WTC11 (cell line): ENCODE data around the gene STK39. TPM values are rescaled to one million over a fixed set of nuclear protein-coding genes. Genes with fewer than 3 reads are reported as not detected.

Source experiments
- ATAC-seq: fragments of 200-7000 bp; cut with Tn5 transposase; 2 replicates; pipeline ENCODE4 v1.10.0; 2021; ENCODE audit warnings: mild to moderate bottlenecking, moderate library complexity
- CTCF ChIA-PET: fragments of 300-600 bp; sonication (Branson Sonifier 250); formaldehyde crosslinking; loops from one replicate; lab custom pipeline; 2021; ENCODE audit warnings: antibody characterized with exemption; lab: Charles Lee
- POLR2A ChIA-PET: fragments of 350-600 bp; sonication (Branson Sonifier 250); formaldehyde crosslinking; loops from one replicate; lab custom pipeline; 2021; ENCODE audit warnings: antibody characterized with exemption; lab: Charles Lee
- DNase-seq: peaks from one replicate; pipeline ENCODE4 v3.0.0; 2021; ENCODE audit warnings: low spot score
- H3K27ac Mint-ChIP-seq: 2 replicates; pipeline ENCODE4 v1.8.0; 2021; ENCODE audit warnings: mixed read lengths
- H3K27me3 Mint-ChIP-seq: 2 replicates; pipeline ENCODE4 v1.8.0; 2021; ENCODE audit warnings: low read depth, mild to moderate bottlenecking, moderate library complexity, mixed read lengths
- H3K36me3 Mint-ChIP-seq: 2 replicates; pipeline ENCODE4 v1.8.0; 2021; ENCODE audit warnings: mixed read lengths
- H3K4me1 Mint-ChIP-seq: 2 replicates; pipeline ENCODE4 v1.8.0; 2022; ENCODE audit warnings: mixed read lengths
- H3K4me3 Mint-ChIP-seq: 2 replicates; pipeline ENCODE4 v1.8.0; 2021; ENCODE audit warnings: mild to moderate bottlenecking, moderate library complexity, mixed read lengths
- H3K9me3 Mint-ChIP-seq: 2 replicates; pipeline ENCODE4 v1.8.0; 2021; ENCODE audit warnings: mixed read lengths
- CBFB ChIP-seq: sonication (generic); formaldehyde crosslinking; IDR thresholded peaks from 2 replicates; pipeline ENCODE4 v1.8.1; 2022; ENCODE audit warnings: mild to moderate bottlenecking, low read depth, missing genetic modification reagents
- ELF4 ChIP-seq: sonication (generic); formaldehyde crosslinking; IDR thresholded peaks from 2 replicates; pipeline ENCODE4 v1.8.1; 2022; ENCODE audit warnings: low read depth, mild to moderate bottlenecking, moderate library complexity, missing genetic modification reagents
- EMX1 ChIP-seq: fragments of 250-450 bp; sonication (Bioruptor Pico); IDR thresholded peaks from 2 replicates; pipeline ENCODE4 v1.8.0; 2021; ENCODE audit warnings: mild to moderate bottlenecking
- ETV6 ChIP-seq: sonication (generic); formaldehyde crosslinking; IDR thresholded peaks from 2 replicates; pipeline ENCODE4 v1.8.1; 2022; ENCODE audit warnings: mild to moderate bottlenecking, missing genetic modification reagents
- FOXK1 ChIP-seq: sonication (generic); formaldehyde crosslinking; IDR thresholded peaks from 2 replicates; pipeline ENCODE4 v1.8.0; 2022; ENCODE audit warnings: mild to moderate bottlenecking, moderate library complexity, missing genetic modification reagents
- FOXP4 ChIP-seq: sonication (generic); formaldehyde crosslinking; IDR thresholded peaks from 2 replicates; pipeline ENCODE4 v1.8.0; 2022; ENCODE audit warnings: mild to moderate bottlenecking, missing genetic modification reagents
- KAT7 ChIP-seq: sonication (generic); formaldehyde crosslinking; IDR thresholded peaks from 2 replicates; pipeline ENCODE4 v1.8.1; 2023; ENCODE audit warnings: missing genetic modification reagents, mild to moderate bottlenecking, borderline replicate concordance
- MLX ChIP-seq: sonication (generic); formaldehyde crosslinking; IDR thresholded peaks from 2 replicates; pipeline ENCODE4 v1.8.1; 2023; ENCODE audit warnings: mild to moderate bottlenecking, missing genetic modification reagents, moderate library complexity
- NFATC4 ChIP-seq: fragments of 250-450 bp; sonication (Bioruptor Pico); IDR thresholded peaks from 2 replicates; pipeline ENCODE4 v1.9.0; 2021; ENCODE audit warnings: mild to moderate bottlenecking
- NR1H2 ChIP-seq: sonication (generic); formaldehyde crosslinking; IDR thresholded peaks from 2 replicates; pipeline ENCODE4 v1.9.0; 2021; ENCODE audit warnings: mild to moderate bottlenecking, moderate library complexity, missing genetic modification reagents
- OVOL2 ChIP-seq: fragments of 250-450 bp; sonication (Bioruptor Pico); IDR thresholded peaks from 2 replicates; pipeline ENCODE4 v1.9.0; 2021; ENCODE audit warnings: mild to moderate bottlenecking, borderline replicate concordance
- RELA ChIP-seq: sonication (generic); formaldehyde crosslinking; IDR thresholded peaks from 2 replicates; pipeline ENCODE4 v1.8.1; 2022; ENCODE audit warnings: missing genetic modification reagents, mild to moderate bottlenecking, borderline replicate concordance
- RORB ChIP-seq: fragments of 250-450 bp; sonication (Bioruptor Pico); IDR thresholded peaks from 2 replicates; pipeline ENCODE4 v1.9.0; 2021; ENCODE audit warnings: mild to moderate bottlenecking
- SMAD3 ChIP-seq: sonication (generic); formaldehyde crosslinking; IDR thresholded peaks from 2 replicates; pipeline ENCODE4 v1.8.0; 2022; ENCODE audit warnings: missing genetic modification reagents, mild to moderate bottlenecking, borderline replicate concordance
- STAT6 ChIP-seq: sonication (generic); formaldehyde crosslinking; conservative IDR thresholded peaks from 2 replicates; pipeline ENCODE4 v1.8.1; 2023; ENCODE audit warnings: mild to moderate bottlenecking, low read depth, missing genetic modification reagents, moderate library complexity
- USF2 ChIP-seq: sonication (generic); formaldehyde crosslinking; IDR thresholded peaks from 2 replicates; pipeline ENCODE4 v1.8.1; 2023; ENCODE audit warnings: mild to moderate bottlenecking, missing genetic modification reagents, moderate library complexity
- ZBTB21 ChIP-seq: sonication (generic); formaldehyde crosslinking; IDR thresholded peaks from 2 replicates; pipeline ENCODE4 v1.8.1; 2023; ENCODE audit warnings: mild to moderate bottlenecking, missing genetic modification reagents, borderline replicate concordance
- ZNF219 ChIP-seq: sonication (generic); formaldehyde crosslinking; IDR thresholded peaks from 2 replicates; pipeline ENCODE4 v1.8.0; 2023; ENCODE audit warnings: missing genetic modification reagents, mild to moderate bottlenecking, borderline replicate concordance
- ZNF281 ChIP-seq: sonication (generic); formaldehyde crosslinking; IDR thresholded peaks from 2 replicates; pipeline ENCODE4 v1.8.0; 2023; ENCODE audit warnings: mild to moderate bottlenecking, missing genetic modification reagents
- ZNF671 ChIP-seq: fragments of 250-450 bp; sonication (Bioruptor Pico); IDR thresholded peaks from 2 replicates; pipeline ENCODE4 v1.8.0; 2021; ENCODE audit warnings: mild to moderate bottlenecking
- ZSCAN18 ChIP-seq: fragments of 250-450 bp; sonication (Bioruptor Pico); IDR thresholded peaks from 2 replicates; pipeline ENCODE4 v2.1.2; 2022; ENCODE audit warnings: mild to moderate bottlenecking, moderate library complexity
- total RNA-seq: library from RNA; stranded (reverse); gene quantifications from 3 replicates; pipeline ENCODE4 v1.2.3, GENCODE V29; 2021

Gene STK39
- total RNA-seq, 1 experiment from 2014 or later, result 20.5 TPM

- no peak for TF ChIP-seq ZSCAN18 (CRISPR knock-in tag)
- TF ChIP-seq ZNF219 (CRISPR knock-in tag), result no peak
- TF ChIP-seq, all 79 proteins: peak for 0
Observed at GRCh38 chr2:168134485-168134884, 112.9 kb downstream of the STK39 start (continued).

GRCh38 chr2:168132389-168132788 is 115.0 kb downstream of the STK39 start:
- TF ChIP-seq RORB (CRISPR knock-in tag) (no peak), FOXP4 (no peak), FOXK1 (no peak), NFATC4 (CRISPR knock-in tag) (no peak), ZSCAN18 (CRISPR knock-in tag) (no peak), ELF4 (CRISPR knock-in tag) (no peak), MLX (CRISPR knock-in tag) (no peak), ZNF671 (CRISPR knock-in tag) (no peak), NR1H2 (CRISPR knock-in tag) (no peak), RELA (no peak), SMAD3 (no peak), ETV6 (CRISPR knock-in tag) (no peak), USF2 (CRISPR knock-in tag) (no peak), EMX1 (CRISPR knock-in tag) (no peak), ZBTB21 (CRISPR knock-in tag) (no peak), ZNF281 (CRISPR knock-in tag) (no peak), STAT6 (CRISPR knock-in tag) (no peak), OVOL2 (CRISPR knock-in tag) (no peak), CBFB (CRISPR knock-in tag) (no peak), KAT7 (CRISPR knock-in tag) (no peak)
- CTCF ChIA-PET, result interaction anchor here (1.3 kb wide), 1 partner anchor 14 kb away, joined by 5 read pairs; no protein-coding TSS in a partner anchor
- H3K4me3 Mint-ChIP-seq, result no peak overlapping the region
- no peaks in the 10 kb centered on the region for H3K27me3 Mint-ChIP-seq
- no peaks in the 10 kb centered on the region for H3K36me3 Mint-ChIP-seq
- no peak for DNase-seq
- peaks cover 31% of the 10 kb centered on the region for H3K4me1 Mint-ChIP-seq
- no peak for ATAC-seq
- H3K27ac Mint-ChIP-seq, result no peak overlapping the region
- H3K9me3 Mint-ChIP-seq, result no peaks in the 10 kb centered on the region
- POLR2A ChIA-PET, result no interaction called here
